ENCODE results near the gene EPB41L1.

EPB41L1 gene

GRCh38 chr20:36266189-36266588, 111.6 kb downstream of the EPB41L1 start:
- no peak for DNase-seq

GRCh38 chr20:36267605-36268381, 113.3 kb downstream of the EPB41L1 start:
- no peak for DNase-seq

GRCh38 chr20:36268440-36269342, 114.2 kb downstream of the EPB41L1 start:
- DNase-seq = no peak

GRCh38 chr20:36269507-36269906, 115.0 kb downstream of the EPB41L1 start:
- no peak for DNase-seq

GRCh38 chr20:36270744-36271638, 116.5 kb downstream of the EPB41L1 start:
- DNase-seq = no peak

GRCh38 chr20:36271639-36272546, 117.4 kb downstream of the EPB41L1 start:
- DNase-seq = no peak

GRCh38 chr20:36272547-36273220, 118.1 kb downstream of the EPB41L1 start:
- no peak for DNase-seq

GRCh38 chr20:36273414-36274180, 119.1 kb downstream of the EPB41L1 start:
- no peak for DNase-seq

GRCh38 chr20:36274181-36274841, 119.8 kb downstream of the EPB41L1 start:
- no peak for DNase-seq

GRCh38 chr20:36275011-36275410, 120.5 kb downstream of the EPB41L1 start:
- DNase-seq = no peak

- DNase-seq = no peak
These were observed 121.1 kb downstream of the EPB41L1 start for GRCh38 chr20:36275441-36276189.

GRCh38 chr20:36277546-36277945, 123.0 kb downstream of the EPB41L1 start:
- DNase-seq = no peak

GRCh38 chr20:36279362-36279761, 124.8 kb downstream of the EPB41L1 start:
- DNase-seq = no peak

- DNase-seq = no peak
These were observed 125.2 kb downstream of the EPB41L1 start for GRCh38 chr20:36279776-36280175.

GRCh38 chr20:36281785-36282380, 127.3 kb downstream of the EPB41L1 start:
- no peak for DNase-seq

Data from activated CD4-positive, CD25-positive, alpha-beta regulatory T cell treated with anti-CD3 and anti-CD28 coated beads, Interleukin-2, amount 50 U/mL, for 72 hours (primary cell).